Spleen (tissue), 7 donors: ENCODE results near the gene TNNT1.

Experiments used
- CTCF ChIP-seq, 11 experiments: fragments of 200-600 bp in 7 of 11; fragments of 450-650 bp in 4 of 11; sonication (generic) in 4 of 11; IDR thresholded peaks in 8 of 11; conservative IDR thresholded peaks in 3 of 11; 1 replicate in 7 of 11; 2 replicates in 4 of 11; pipeline versions ENCODE4 v1.4.0 to v1.8.0; 2016 to 2021; ENCODE audit warnings: antibody characterized with exemption in 11 of 11, inconsistent platforms in 4 of 11, mild to moderate bottlenecking in 1 of 11
- POLR2A ChIP-seq, 3 donors: fragments of 450-650 bp; IDR thresholded peaks; one replicate each; pipeline ENCODE4 v1.5.1; 2017; ENCODE audit warnings: antibody characterized with exemption in 3 of 3, mild to moderate bottlenecking in 1 of 3
- donor health status: DM: no; HTN: no; CAD: no; lungs with moderate emphysema.
- donor health status: DM: no; HTN: no; CAD: no.
- donor health status: DM: no; HTN: no; CAD: no.

GRCh38 chr19:55157064-55157908 lies 8.3 kb upstream of the TNNT1 start, which contains the start of gene TNNI3:
- TF ChIP-seq CTCF (IDR thresholded peaks at IDR 0.05 in 8 of 11, conservative IDR thresholded peaks at IDR 0.05 in 3 of 11) (no peak), POLR2A (IDR thresholded peaks at IDR 0.05) (no peak)
